Measurements from ENCODE around the gene PRR23E.

Gene PRR23E

DNA sequence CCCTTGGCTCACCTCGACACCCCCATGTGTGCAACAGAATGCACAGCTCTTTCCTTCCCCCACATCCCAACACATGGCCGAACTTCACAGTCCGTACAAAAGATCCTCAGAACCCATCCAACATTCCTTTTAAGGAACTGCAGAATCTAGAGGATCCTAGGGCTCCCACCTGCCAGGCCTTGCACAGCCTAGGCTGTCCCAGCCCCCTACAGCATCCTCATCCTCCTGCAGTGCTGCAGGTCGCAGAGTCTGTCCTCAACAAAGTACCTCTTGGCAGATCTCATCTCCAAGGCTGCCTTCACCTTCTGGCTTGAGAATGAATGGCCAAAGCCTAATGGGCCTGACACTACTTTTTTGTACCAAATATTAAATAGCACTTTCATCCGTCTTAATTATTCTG, 19.8 kb downstream of the PRR23E start:
- Histone ChIP-seq H3K36me3 (peaks cover 44% of the 10 kb centered on the region), H3K4me2 (peak overlapping the region; percentile 86), H3K4me1 (peaks cover 100% of the 10 kb centered on the region), H3K4me3 (peak overlapping the region; percentile 52), H3K27me3 (peaks cover 2% of the 10 kb centered on the region; the same call in 1 of the 2 replicates), H3K9me3 (no peaks in the 10 kb centered on the region), H3K9ac (no peak overlapping the region), H4K20me1 (peaks cover 38% of the 10 kb centered on the region), H3K27ac (peak overlapping the region; percentile 61)
- TF ChIP-seq Cebpa-rat (IDR thresholded peaks at IDR 0.05) = no peak

DNA sequence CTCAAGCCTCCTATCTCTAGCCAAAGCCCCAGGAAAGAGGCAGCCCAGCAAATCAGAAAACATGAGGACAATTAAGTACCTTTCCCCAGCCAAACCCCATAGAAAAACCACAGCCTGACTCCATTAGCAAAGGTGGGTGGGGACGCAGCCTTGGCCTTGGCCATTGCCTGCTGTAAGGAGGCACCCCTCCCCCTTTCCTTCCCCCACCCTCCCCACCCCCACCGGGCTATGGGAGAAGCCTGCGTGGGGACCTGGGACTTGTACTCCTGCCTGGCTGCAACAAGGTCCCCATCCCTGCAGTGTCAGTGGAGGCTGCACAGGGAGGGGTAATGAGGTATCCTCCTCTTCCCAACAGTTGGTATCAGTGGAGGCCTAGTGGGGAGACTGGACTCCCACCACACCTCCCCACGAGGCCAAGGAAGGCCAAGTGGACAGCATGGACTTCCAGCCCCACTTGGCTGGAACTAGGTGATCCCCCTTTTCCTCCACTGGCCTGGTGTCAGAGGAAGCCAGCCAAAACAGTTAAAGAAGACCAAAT, 20.5 kb downstream of the PRR23E start:
- peak overlapping the region; percentile 69 for H3K4me3 ChIP-seq
- no peaks in the 10 kb centered on the region for H3K9me3 ChIP-seq
- H3K9ac ChIP-seq = peak overlapping the region; percentile 49
- H3K27ac ChIP-seq = peak overlapping the region; percentile 71
- peaks cover 10% of the 10 kb centered on the region for H3K27me3 ChIP-seq
- H4K20me1 ChIP-seq = peaks cover 31% of the 10 kb centered on the region
- peaks cover 36% of the 10 kb centered on the region for H3K36me3 ChIP-seq
- H3K4me1 ChIP-seq = peaks cover 100% of the 10 kb centered on the region
- no peak for TF ChIP-seq Cebpa-rat (IDR thresholded peaks at IDR 0.05)
- H3K4me2 ChIP-seq = peak overlapping the region; percentile 86

DNA sequence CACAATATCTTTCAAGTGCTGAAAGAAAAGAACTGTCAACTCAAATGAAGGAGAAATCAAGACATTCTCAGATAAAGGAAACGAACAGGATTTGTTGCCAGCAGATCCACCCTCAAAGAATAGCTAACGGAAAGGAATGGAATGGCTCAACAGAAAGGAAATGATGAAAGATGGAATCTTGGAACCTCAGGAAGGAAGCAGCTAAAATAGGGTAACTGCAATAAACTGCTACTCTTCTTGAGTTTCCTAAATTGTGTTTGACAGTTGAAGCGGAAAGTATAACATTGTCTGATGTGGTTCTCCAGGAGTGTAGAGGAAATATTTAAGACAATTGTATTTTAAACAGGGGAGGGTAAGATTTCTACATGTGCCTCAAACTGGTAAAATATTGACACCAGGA, 22.0 kb downstream of the PRR23E start:
- Histone ChIP-seq H3K36me3 (peaks cover 21% of the 10 kb centered on the region; the same call in 1 of the 2 replicates), H4K20me1 (peaks cover 16% of the 10 kb centered on the region), H3K4me3 (peak overlapping the region; percentile 69), H3K4me1 (peaks cover 100% of the 10 kb centered on the region), H3K27me3 (peaks cover 13% of the 10 kb centered on the region), H3K9me3 (no peaks in the 10 kb centered on the region), H3K9ac (peak overlapping the region; percentile 49), H3K4me2 (peak overlapping the region; percentile 86), H3K27ac (peak overlapping the region; percentile 71)
- TF ChIP-seq Cebpa-rat (IDR thresholded peaks at IDR 0.05) = no peak

DNA sequence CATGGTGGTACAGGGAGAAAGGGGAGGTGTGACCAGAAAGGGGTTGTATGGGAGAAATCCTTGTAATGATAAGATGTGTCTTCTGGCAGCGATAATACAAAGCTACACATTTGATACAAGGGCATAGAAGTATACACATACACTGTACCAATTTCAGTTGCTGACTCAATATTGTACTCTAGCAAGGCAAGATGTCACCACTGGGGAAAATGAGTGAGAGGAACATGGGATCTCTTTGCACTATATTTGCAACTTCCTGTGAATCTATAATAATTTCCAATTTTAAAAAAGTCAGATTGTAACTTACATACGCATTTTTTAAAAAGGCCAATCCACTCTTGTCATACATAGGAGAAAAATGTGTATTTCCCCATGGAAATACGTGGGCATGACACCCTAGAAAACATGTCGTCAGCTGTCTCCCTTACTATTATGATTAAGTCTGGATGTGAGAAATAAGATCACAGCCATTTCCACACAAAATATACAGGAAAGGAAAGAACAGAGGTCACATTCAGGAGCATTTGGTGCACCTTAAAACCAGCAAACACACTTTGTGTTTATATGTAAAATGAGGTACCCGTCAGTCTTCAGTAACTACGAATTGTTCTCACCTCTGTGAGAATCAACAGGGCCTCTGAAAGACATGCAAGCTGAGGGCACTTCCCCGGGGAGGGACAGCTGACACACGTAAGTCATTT, 22.9 kb downstream of the PRR23E start:
- no peak for TF ChIP-seq Cebpa-rat (IDR thresholded peaks at IDR 0.05)
- Histone ChIP-seq H3K9ac (peak overlapping the region; percentile 75), H3K4me2 (peak overlapping the region; percentile 86), H3K4me1 (peaks cover 100% of the 10 kb centered on the region), H3K27me3 (peaks cover 13% of the 10 kb centered on the region), H3K9me3 (no peaks in the 10 kb centered on the region), H3K4me3 (peak overlapping the region; percentile 69), H4K20me1 (peaks cover 7% of the 10 kb centered on the region; the same call in 1 of the 2 replicates), H3K27ac (peak overlapping the region; percentile 71), H3K36me3 (peaks cover 13% of the 10 kb centered on the region; the same call in 1 of the 2 replicates)

DNA sequence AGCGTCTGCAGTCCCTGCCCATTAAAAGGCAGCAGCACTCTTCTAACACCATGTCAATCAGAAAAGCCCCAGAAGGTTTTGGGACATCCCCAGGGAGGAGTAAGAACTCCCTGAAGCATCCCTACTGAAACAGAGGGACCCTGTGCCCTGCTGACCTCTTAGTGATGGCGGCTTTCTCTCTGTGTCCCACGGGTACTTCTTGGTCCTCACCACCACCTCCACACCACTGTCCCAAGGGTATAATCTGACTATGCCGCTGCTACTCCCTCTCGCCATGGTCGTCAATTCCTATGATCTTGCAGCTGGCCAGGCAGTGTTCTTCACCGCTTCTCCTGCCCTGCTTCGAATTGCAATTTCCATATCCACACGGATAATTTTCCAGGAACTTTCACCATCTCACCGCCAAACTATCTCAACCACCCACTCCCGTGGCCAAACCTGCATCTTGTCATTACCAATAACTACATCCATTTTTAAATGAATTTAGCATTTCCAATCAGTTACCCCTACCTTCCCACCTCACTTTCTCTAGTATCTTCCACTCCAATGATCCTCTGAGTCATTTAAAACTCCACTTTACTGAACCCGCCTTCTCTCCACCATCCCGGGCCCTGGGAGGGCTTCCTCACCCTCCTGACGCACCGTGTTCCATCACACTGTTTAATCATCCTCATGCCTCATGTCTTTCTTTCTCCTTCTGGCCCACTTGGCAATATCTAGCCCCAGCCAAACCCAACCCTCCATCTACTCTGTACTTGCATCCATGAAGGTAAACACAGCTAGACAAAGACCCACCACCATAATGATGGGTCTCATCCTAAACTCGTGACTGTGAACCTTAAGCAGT, 23.7 kb downstream of the PRR23E start:
- H3K4me3 ChIP-seq = peak overlapping the region; percentile 69
- peak overlapping the region; percentile 71 for H3K27ac ChIP-seq
- H3K4me2 ChIP-seq = peak overlapping the region; percentile 86
- H3K4me1 ChIP-seq = peaks cover 100% of the 10 kb centered on the region
- H3K27me3 ChIP-seq = peaks cover 13% of the 10 kb centered on the region
- peaks cover 13% of the 10 kb centered on the region; the same call in 1 of the 2 replicates for H3K36me3 ChIP-seq
- no peaks in the 10 kb centered on the region for H3K9me3 ChIP-seq
- TF ChIP-seq Cebpa-rat (IDR thresholded peaks at IDR 0.05) = no peak
- peak overlapping the region; percentile 75 for H3K9ac ChIP-seq
- H4K20me1 ChIP-seq = no peaks in the 10 kb centered on the region; the same call in 1 of the 2 replicates

DNA sequence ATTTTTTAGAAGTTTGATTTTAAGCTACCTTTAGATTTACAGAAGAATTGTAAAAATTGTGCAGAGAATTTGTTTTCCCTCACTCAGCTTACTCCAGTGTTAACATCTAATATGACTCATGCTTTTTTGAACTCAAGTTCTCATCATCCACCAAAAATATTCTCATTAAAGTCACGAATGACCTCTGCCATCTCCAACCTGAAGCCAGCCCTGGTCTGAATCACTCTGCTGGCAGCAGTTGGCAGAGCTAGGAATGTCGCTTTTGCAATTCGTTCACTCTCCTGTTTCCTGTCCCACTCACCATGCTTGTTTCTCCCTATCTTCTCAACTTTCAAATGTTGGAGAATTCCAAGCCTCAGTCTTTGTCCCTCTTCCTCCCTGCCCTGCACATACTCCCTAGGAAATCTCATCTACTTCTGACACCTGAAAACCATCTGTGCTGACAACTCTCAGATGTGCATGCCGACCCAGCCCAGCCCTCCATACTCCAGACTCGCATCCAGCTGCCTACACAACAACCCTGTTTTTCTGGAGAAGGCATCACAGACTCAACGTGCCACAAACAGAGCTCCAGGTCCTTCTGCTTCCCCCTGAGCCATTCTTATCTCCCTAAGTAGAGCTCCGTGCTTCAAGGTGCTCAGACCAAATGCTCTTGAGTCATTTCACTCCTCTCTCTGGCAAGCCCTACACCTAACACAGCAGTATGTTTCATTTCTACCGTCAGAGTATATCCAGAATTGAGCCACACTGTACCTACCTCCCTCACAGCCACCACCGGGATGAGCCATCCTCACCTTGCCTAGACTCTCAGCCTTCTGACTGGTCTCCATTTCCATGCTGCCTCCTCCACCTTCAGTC, 24.9 kb downstream of the PRR23E start:
- H3K9me3 ChIP-seq = no peaks in the 10 kb centered on the region
- H4K20me1 ChIP-seq = no peaks in the 10 kb centered on the region
- no peak for TF ChIP-seq Cebpa-rat (IDR thresholded peaks at IDR 0.05)
- peak overlapping the region; percentile 75 for H3K9ac ChIP-seq
- H3K27ac ChIP-seq = peak overlapping the region; percentile 71
- H3K27me3 ChIP-seq = peaks cover 13% of the 10 kb centered on the region
- H3K36me3 ChIP-seq = 0 out of 2 replicates have a peak, but pooled peaks cover 2% of the 10 kb centered on the region
- peak overlapping the region; percentile 69 for H3K4me3 ChIP-seq
- peak overlapping the region; percentile 86 for H3K4me2 ChIP-seq
- H3K4me1 ChIP-seq = peaks cover 100% of the 10 kb centered on the region

DNA sequence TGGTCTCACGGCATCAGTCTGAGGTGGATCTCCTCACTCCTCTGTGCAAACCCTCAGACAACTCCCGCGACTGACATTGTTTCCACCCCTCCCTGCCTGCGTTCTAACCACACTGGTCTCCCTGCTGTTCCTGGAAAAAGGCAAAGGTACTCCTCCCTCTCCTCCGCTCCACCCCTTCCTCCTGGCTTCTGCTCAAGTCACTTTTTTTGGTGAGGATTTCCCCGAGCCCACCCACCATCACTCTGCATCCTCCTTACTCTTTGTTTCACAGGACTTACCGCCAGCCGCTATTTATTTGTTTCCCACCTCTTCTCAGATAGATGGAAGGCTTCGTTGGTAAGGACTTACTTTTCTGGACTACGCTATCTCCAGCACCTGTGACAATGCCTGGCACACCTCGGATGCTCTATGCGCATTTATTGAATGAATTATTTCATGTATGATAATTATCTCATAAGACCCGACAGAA, 25.6 kb downstream of the PRR23E start:
- Histone ChIP-seq H3K4me1 (peaks cover 100% of the 10 kb centered on the region), H3K4me3 (peak overlapping the region; percentile 69)

DNA sequence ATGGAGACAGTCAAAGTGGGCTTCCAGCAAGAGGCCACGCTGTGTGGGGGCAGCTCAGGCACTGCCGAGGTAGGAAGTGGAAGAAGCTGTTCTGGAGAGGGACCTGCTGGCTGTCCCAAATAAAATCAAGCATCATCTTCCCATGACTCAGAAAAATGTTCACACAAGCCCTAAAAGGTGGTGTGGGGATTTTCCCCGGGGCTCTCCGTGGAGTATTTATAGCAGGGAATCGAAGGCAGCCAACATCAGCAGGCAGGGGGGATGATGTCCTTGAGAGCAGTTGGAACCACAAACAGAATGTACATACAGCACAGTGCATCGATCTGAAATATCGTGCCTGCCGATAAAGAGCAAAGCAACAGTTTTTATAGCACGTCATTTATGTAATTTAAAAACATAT, 27.6 kb downstream of the PRR23E start:
- Histone ChIP-seq H3K27ac (peak overlapping the region; percentile 78), H3K4me1 (peaks cover 95% of the 10 kb centered on the region), H3K4me3 (peak overlapping the region; percentile 49), H3K9ac (peak overlapping the region; percentile 48; the same call in 1 of the 2 replicates), H3K27me3 (peaks cover 13% of the 10 kb centered on the region), H4K20me1 (no peaks in the 10 kb centered on the region), H3K36me3 (no peaks in the 10 kb centered on the region), H3K4me2 (peak overlapping the region; percentile 90), H3K9me3 (peaks cover 13% of the 10 kb centered on the region)
- TF ChIP-seq Cebpa-rat (IDR thresholded peaks at IDR 0.05) = no peak

More for the DNA sequence above, 25.6 kb downstream of the PRR23E start:
- Histone ChIP-seq H3K9me3 (no peaks in the 10 kb centered on the region), H3K27ac (peak overlapping the region; percentile 71), H3K27me3 (peaks cover 13% of the 10 kb centered on the region), H4K20me1 (no peaks in the 10 kb centered on the region), H3K4me2 (peak overlapping the region; percentile 86), H3K9ac (peak overlapping the region; percentile 75), H3K36me3 (no peaks in the 10 kb centered on the region)
- TF ChIP-seq Cebpa-rat (IDR thresholded peaks at IDR 0.05) = no peak

DNA sequence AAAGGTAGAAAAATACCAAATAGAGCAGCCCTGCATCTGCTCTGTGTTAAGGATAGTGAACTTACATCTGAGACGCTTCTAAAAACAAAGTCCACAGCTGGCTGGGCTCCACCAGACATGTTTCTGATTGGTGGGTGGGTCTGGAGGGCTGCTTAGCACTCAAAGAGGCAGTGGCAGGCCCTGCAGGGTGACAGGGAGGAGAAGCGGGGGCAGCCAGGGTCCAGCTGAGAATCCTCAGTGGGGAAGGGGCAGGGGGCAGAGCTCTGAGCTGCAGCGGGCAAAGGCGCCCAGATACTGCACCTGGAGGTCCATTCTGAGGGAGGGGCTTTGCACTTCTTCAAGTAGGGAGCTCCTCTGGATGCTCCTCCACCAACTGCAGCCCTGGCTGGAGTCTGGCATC, 28.1 kb downstream of the PRR23E start:
- Histone ChIP-seq H3K4me1 (peaks cover 90% of the 10 kb centered on the region), H3K4me3 (peak overlapping the region; percentile 49), H3K9me3 (peaks cover 18% of the 10 kb centered on the region), H4K20me1 (no peaks in the 10 kb centered on the region), H3K36me3 (no peaks in the 10 kb centered on the region), H3K9ac (peak overlapping the region; percentile 48; the same call in 1 of the 2 replicates), H3K27ac (peak overlapping the region; percentile 78), H3K4me2 (peak overlapping the region; percentile 90), H3K27me3 (peaks cover 13% of the 10 kb centered on the region)
- TF ChIP-seq Cebpa-rat (IDR thresholded peaks at IDR 0.05) = no peak

All from BLaER1 (cell line).